H1 (cell line): ENCODE measurements around the gene SPAAR. TPM values are rescaled to one million over a fixed set of nuclear protein-coding genes. Genes with fewer than 3 reads are reported as not detected.
A peak's percentile ranks its signal among the peaks of the same experiment; 100 is the strongest.

Source experiments
- CTCF ChIA-PET: fragments of 300-600 bp; sonication (Branson Sonifier 250); formaldehyde crosslinking; loops from one replicate; lab custom pipeline; 2021; ENCODE audit not compliant: partially characterized antibody; lab: Charles Lee
- POLR2A ChIA-PET: fragments of 300-600 bp; sonication (Branson Sonifier 250); formaldehyde crosslinking; loops from one replicate; lab custom pipeline; 2021; ENCODE audit warnings: inconsistent platforms; ENCODE audit not compliant: partially characterized antibody; lab: Charles Lee
- DNase-seq, 2 experiments: peaks; one replicate each; pipeline versions ENCODE4 v3.0.0 to v3.0.0-alpha.2; 2010 to 2022; ENCODE audit warnings: low spot score in 2 of 2, low read depth in 1 of 2, mixed read lengths in 1 of 2
- FAIRE-seq: peaks from 2 replicates; lab custom pipeline; 2011; peaks lifted over from hg19 to GRCh38; lab: Jason Lieb, UNC
- H2AFZ ChIP-seq: 2 replicates; pipeline ENCODE4 v1.8.1; 2012; ENCODE audit warnings: low read length, inconsistent platforms
- H2AK5ac ChIP-seq: 2 replicates; pipeline ENCODE4 v1.6.1; 2013; ENCODE audit warnings: low read depth, low read length
- H2BK120ac ChIP-seq: replicated peaks from 2 replicates; pipeline ENCODE3; 2013; ENCODE audit warnings: low read depth, low read length, inconsistent platforms
- H2BK12ac ChIP-seq: 2 replicates; pipeline ENCODE4 v1.6.1; 2013; ENCODE audit warnings: low read depth, low read length
- H2BK15ac ChIP-seq: 2 replicates; pipeline ENCODE4 v1.6.1; 2013; ENCODE audit warnings: low read length
- H2BK20ac ChIP-seq: 2 replicates; pipeline ENCODE4 v1.6.1; 2013; ENCODE audit warnings: low read length
- H2BK5ac ChIP-seq: 2 replicates; pipeline ENCODE4 v1.6.1; 2013; ENCODE audit warnings: low read depth, low read length
- H3K14ac ChIP-seq: 2 replicates; pipeline ENCODE4 v1.6.1; 2013; ENCODE audit warnings: inconsistent platforms; ENCODE audit not compliant: insufficient read length
- H3K18ac ChIP-seq: 2 replicates; pipeline ENCODE4 v1.6.1; 2013; ENCODE audit warnings: low read length; ENCODE audit errors: extremely low read depth
- H3K23ac ChIP-seq: 2 replicates; pipeline ENCODE4 v1.6.1; 2013; ENCODE audit warnings: inconsistent platforms; ENCODE audit not compliant: insufficient read length
- H3K23me2 ChIP-seq: 2 replicates; pipeline ENCODE4 v1.6.1; 2013; ENCODE audit warnings: low read depth, low read length
- H3K27ac ChIP-seq: 2 replicates; pipeline ENCODE4 v1.6.1; 2011; ENCODE audit warnings: low read depth, low read length, inconsistent platforms
- H3K27me3 ChIP-seq, 4 experiments: replicated peaks in 1 of 4; 1 replicate in 1 of 4; 2 replicates in 3 of 4; pipeline versions ENCODE4 v1.6.1 to v1.8.1; 2011 to 2013; ENCODE audit warnings: low read length in 3 of 4, mild to moderate bottlenecking in 3 of 4, inconsistent platforms in 2 of 4, mixed read lengths in 2 of 4, moderate library complexity in 1 of 4; ENCODE audit not compliant: control insufficient read depth in 3 of 4, insufficient read depth in 3 of 4; ENCODE audit errors: extremely low read depth in 1 of 4
- H3K36me3 ChIP-seq, 4 experiments: 2 replicates each; pipeline versions ENCODE4 v1.6.1 to v1.8.1; 2011 to 2013; ENCODE audit warnings: mild to moderate bottlenecking in 4 of 4, low read length in 3 of 4, moderate library complexity in 2 of 4, control low read depth in 1 of 4, inconsistent platforms in 1 of 4; ENCODE audit not compliant: insufficient read depth in 4 of 4, control insufficient read depth in 2 of 4
- H3K4ac ChIP-seq: replicated peaks from 2 replicates; pipeline ENCODE3; 2013; ENCODE audit warnings: low read length, low read depth, mixed read lengths, inconsistent platforms; ENCODE audit not compliant: insufficient read length
- H3K4me1 ChIP-seq, 4 experiments: replicated peaks in 1 of 4; 1 replicate in 1 of 4; 2 replicates in 3 of 4; pipeline versions ENCODE4 v1.6.1 to v1.8.1; 2011 to 2013; ENCODE audit warnings: low read length in 3 of 4, inconsistent platforms in 2 of 4, mixed read lengths in 1 of 4; ENCODE audit not compliant: insufficient read depth in 4 of 4, control insufficient read depth in 3 of 4
- H3K4me2 ChIP-seq, 2 experiments: 2 replicates each; pipeline versions ENCODE4 v1.6.1 to v1.8.1; 2011 to 2013; ENCODE audit warnings: low read depth in 2 of 2, low read length in 2 of 2, control low read depth in 1 of 2, inconsistent platforms in 1 of 2, mild to moderate bottlenecking in 1 of 2; ENCODE audit not compliant: insufficient read depth in 1 of 2
- H3K4me3 ChIP-seq, 4 experiments: fragments of 200-600, 300-600 bp in 1 of 4; sonication (generic), shearing (Covaris generic), sonication (Bioruptor Twin) in 1 of 4; 2 replicates each; pipeline versions ENCODE4 v1.5.1 to v1.8.1; 2011 to 2016; ENCODE audit warnings: low read length in 4 of 4, low read depth in 3 of 4, control low read depth in 2 of 4, inconsistent platforms in 2 of 4, mild to moderate bottlenecking in 2 of 4, mixed read lengths in 1 of 4, moderate library complexity in 1 of 4; ENCODE audit not compliant: insufficient read depth in 2 of 4; ENCODE audit errors: extremely low read depth in 1 of 4
- H3K56ac ChIP-seq: replicated peaks from 2 replicates; pipeline ENCODE3; 2013; ENCODE audit warnings: low read depth, mild to moderate bottlenecking, mixed read lengths, low read length, inconsistent platforms; ENCODE audit not compliant: insufficient read length
- H3K79me1 ChIP-seq: 2 replicates; pipeline ENCODE4 v1.6.1; 2013; ENCODE audit warnings: low read depth, low read length, control low read depth
- H3K79me2 ChIP-seq, 2 experiments: 2 replicates each; pipeline versions ENCODE4 v1.6.1 to v1.8.1; 2012 to 2013; ENCODE audit warnings: low read length in 2 of 2, mild to moderate bottlenecking in 2 of 2, inconsistent platforms in 1 of 2; ENCODE audit not compliant: insufficient read depth in 2 of 2, control insufficient read depth in 1 of 2
- H3K9ac ChIP-seq, 4 experiments: replicated peaks in 1 of 4; 1 replicate in 1 of 4; 2 replicates in 3 of 4; pipeline versions ENCODE4 v1.6.1 to v1.8.1; 2011 to 2013; ENCODE audit warnings: low read depth in 3 of 4, low read length in 3 of 4, control low read depth in 2 of 4, mild to moderate bottlenecking in 2 of 4, moderate library complexity in 2 of 4, inconsistent platforms in 1 of 4; ENCODE audit errors: extremely low read depth in 1 of 4
- H3K9me3 ChIP-seq, 2 experiments: 2 replicates each; pipeline versions ENCODE4 v1.6.1 to v1.8.1; 2012 to 2013; ENCODE audit warnings: mild to moderate bottlenecking in 2 of 2, moderate library complexity in 2 of 2, control low read depth in 1 of 2, inconsistent platforms in 1 of 2, low read depth in 1 of 2, low read length in 1 of 2, mixed read lengths in 1 of 2; ENCODE audit not compliant: insufficient read depth in 2 of 2
- H4K20me1 ChIP-seq, 2 experiments: replicated peaks in 1 of 2; 2 replicates each; pipeline versions ENCODE3 to v1.8.1; 2011 to 2013; ENCODE audit warnings: inconsistent platforms in 2 of 2, low read length in 2 of 2, mild to moderate bottlenecking in 1 of 2; ENCODE audit not compliant: insufficient read depth in 2 of 2, control insufficient read depth in 1 of 2
- H4K5ac ChIP-seq: 2 replicates; pipeline ENCODE4 v1.6.1; 2013; ENCODE audit warnings: low read length, low read depth, mixed read lengths, inconsistent platforms; ENCODE audit not compliant: insufficient read length
- H4K8ac ChIP-seq: 2 replicates; pipeline ENCODE4 v1.8.0; 2013; ENCODE audit warnings: mild to moderate bottlenecking, moderate library complexity, low read length, inconsistent platforms; ENCODE audit not compliant: insufficient read depth; ENCODE audit errors: extremely low read depth
- H4K91ac ChIP-seq: replicated peaks from 2 replicates; pipeline ENCODE3; 2013; ENCODE audit warnings: low read length, mixed read lengths, inconsistent platforms; ENCODE audit not compliant: insufficient read length
- CBX8 ChIP-seq: fragments of 300-800, 300-1000 bp; sonication (generic); IDR thresholded peaks from 2 replicates; pipeline ENCODE4 v1.7.1; 2016; ENCODE audit warnings: low read depth, low read length, borderline replicate concordance
- SIRT6 ChIP-seq: IDR thresholded peaks from one replicate; pipeline ENCODE4 v1.7.1; 2012; ENCODE audit warnings: low read length, inconsistent platforms
- WGBS, 2 experiments: shearing (Covaris generic) in 1 of 2; methylation state at CpG; one replicate each; pipeline versions ENCODE4 v1.1.6 to v1.1.7; 2013 to 2015; ENCODE audit warnings: low lambda C conversion rate in 2 of 2, mixed read lengths in 2 of 2, inconsistent platforms in 1 of 2, low coverage in 1 of 2, missing lambda C conversion rate in 1 of 2; ENCODE audit not compliant: insufficient replicate concordance in 2 of 2, insufficient coverage in 1 of 2, insufficient read length in 1 of 2; ENCODE audit errors: extremely low coverage in 1 of 2, missing lambda C conversion rate in 1 of 2; 5-methylcytosine and 5-hydroxymethylcytosine counted together
- polyA plus RNA-seq, 7 experiments: library from polyadenylated mRNA; depleted of rRNA in 3 of 7; stranded (reverse) in 5 of 7; unstranded in 2 of 7; fragments of >200 nt in 5 of 7; fragments of 200-250 nt in 2 of 7; gene quantifications; 1 replicate in 5 of 7; 2 replicates in 1 of 7; 4 replicates in 1 of 7; pipeline versions ENCODE4 v1.2.1 to v1.2.3, GENCODE V29; 2011 to 2013; ENCODE audit warnings: missing spikeins in 2 of 7, mixed read lengths in 2 of 7
- total RNA-seq: library from RNA; stranded (reverse); fragmentation: NEBNext Ultra II Directional; extraction: Animal tissue kit (Norgen Biotek cat#: 25700); gene quantifications from 2 replicates; pipeline ENCODE4 v1.2.1, GENCODE V29; 2021
- TF ChIP-seq, protein P1 (sequence below): IDR thresholded peaks from 2 replicates; pipeline ENCODE4 v1.6.1; 2012; ENCODE audit warnings: inconsistent platforms

The SPAAR gene
- total and polyA plus RNA-seq, 2 of the 8 experiments (the other 6 are each of a cell fraction or from before 2014, with no cell fraction given) = 0.27 TPM; not detected in 1

DNA sequence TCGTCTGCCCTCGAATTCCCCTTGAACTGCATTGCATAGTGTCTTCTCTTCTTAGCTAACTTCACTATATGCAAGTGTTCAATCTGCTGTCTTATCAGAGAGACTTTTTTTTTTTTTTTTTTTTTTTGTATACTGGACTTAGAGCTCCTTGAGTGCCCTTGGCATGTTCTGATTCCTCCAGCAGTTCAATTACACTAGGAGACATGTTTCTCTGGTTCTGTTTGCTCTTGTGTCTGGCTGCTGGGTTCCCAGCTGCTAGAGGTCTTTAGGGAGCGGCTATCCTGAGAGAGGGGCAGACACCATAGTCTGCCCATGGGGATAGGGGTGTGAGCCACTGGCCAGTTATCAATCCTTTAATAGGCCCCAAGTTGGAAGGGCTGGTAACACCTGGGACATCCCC, 35.6 kb downstream of the SPAAR start:
- Histone ChIP-seq H2BK12ac (no peak overlapping the region), H3K14ac (no peak overlapping the region), H3K27ac (no peak overlapping the region), H4K8ac (0 out of 2 replicates have a peak overlapping the region, but pooled peaks have one; percentile 88), H3K9ac (no peak overlapping the region), H2BK5ac (no peak overlapping the region), H3K4me3 (no peak overlapping the region), H3K27me3 (peaks cover 8 to 42% (median 28%) of the 10 kb centered on the region in 4 experiments), H3K23ac (no peak overlapping the region), H3K9me3 (peaks cover 0 to 5% of the 10 kb centered on the region in 2 experiments; a peak in 1 of 4 replicates), H3K4me1 (peaks cover 0 to 5% (median under 1%) of the 10 kb centered on the region in 4 experiments; a peak in 2 of 7 replicates), H4K91ac (no peak overlapping the region), H4K20me1 (no peaks in the 10 kb centered on the region), H3K4ac (no peak overlapping the region), H3K79me1 (no peaks in the 10 kb centered on the region), H2BK20ac (no peak overlapping the region), H2BK120ac (no peak overlapping the region), H3K36me3 (no peaks in the 10 kb centered on the region), H3K79me2 (no peaks in the 10 kb centered on the region), H2BK15ac (no peak overlapping the region), H4K5ac (no peak overlapping the region), H3K56ac (no peak overlapping the region), H3K4me2 (no peak overlapping the region), H2AK5ac (no peak overlapping the region), H3K23me2 (no peaks in the 10 kb centered on the region), H3K18ac (no peak overlapping the region), H2AFZ (peak overlapping the region; percentile 99; the same call in 1 of the 2 replicates)
- FAIRE-seq = no peak
- ChIA-PET POLR2A (interaction anchor here (0.5 to 1.3 kb wide), 4 partner anchors 12 to 499 kb away, joined by 3 to 4 read pairs (median 3); partner anchors contain the start of gene HRCT1), CTCF (interaction anchor here (0.8 to 3.9 kb wide), 21 partner anchors 10 to 154 kb away, joined by 3 to 29 read pairs (median 5); partner anchors contain the start of gene SPAAR)
- no peak for DNase-seq
- WGBS, 2 experiments = 72% methylated on average over 3 of the region's 3 CpGs; no CpG with 5 or more reads in 1 of the 2 experiments
- no peak for TF ChIP-seq SIRT6
- no peak for TF ChIP-seq CBX8
- TF ChIP-seq, protein P1, sequence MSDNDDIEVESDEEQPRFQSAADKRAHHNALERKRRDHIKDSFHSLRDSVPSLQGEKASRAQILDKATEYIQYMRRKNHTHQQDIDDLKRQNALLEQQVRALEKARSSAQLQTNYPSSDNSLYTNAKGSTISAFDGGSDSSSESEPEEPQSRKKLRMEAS = no peak
